ENCODE measurements around the gene C22orf15. TPM values are rescaled to one million over a fixed set of nuclear protein-coding genes. Genes with fewer than 3 reads are reported as not detected.

C22orf15 gene
- total and polyA plus RNA-seq, 2 of the 8 experiments (the other 6 are each of a cell fraction or from before 2014, with no cell fraction given), result 4.2 to 4.9 TPM

DNA sequence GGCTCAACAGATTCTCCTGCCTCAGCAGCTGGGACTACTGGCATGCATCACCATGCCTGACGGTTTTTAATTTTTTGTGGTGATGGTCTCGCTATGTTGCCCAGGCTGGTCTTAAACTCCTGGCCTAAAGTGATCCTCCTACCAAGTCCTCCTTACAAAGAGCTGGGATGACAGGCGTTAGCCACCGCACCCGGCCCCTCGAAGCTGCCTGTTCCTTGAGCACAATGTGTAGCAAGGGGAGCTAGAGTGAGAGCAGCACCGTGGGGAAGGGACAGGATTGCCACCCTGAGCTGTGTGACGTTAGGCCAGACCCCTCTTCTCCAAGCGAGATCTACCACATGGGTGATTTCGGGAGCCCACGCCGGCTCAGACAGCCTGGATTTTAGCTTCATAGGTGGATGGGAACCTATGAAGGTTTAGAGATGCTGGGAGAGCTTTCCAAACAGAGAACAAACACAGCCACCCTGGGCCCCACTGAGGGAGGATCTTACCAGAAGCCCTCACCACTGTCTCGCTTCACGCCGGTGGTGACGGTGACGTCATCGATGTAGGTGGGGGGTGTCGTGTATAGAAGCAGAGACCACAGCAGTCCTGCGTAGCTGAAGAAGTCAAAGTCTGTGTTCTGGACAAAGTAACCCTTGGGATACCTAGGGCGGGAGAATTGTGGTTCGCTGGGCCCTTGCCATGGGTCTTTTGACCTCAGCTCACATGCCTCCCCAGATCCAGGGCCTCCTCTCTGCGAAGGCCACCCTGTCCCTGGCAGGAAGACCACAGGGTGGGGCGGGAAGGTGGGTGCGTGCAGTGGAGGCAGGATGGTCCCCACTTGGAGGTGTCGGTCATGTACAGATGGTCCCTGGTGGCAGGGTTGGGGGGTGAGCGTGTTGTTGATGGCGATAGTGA is 48.8 kb upstream of the C22orf15 start (continued):
- TF ChIP-seq NRF1 (IDR thresholded peaks at IDR 0.05; ENCODE audit: low read depth, low read length) (no peak), GABPA (IDR thresholded peaks at IDR 0.05; ENCODE audit: borderline replicate concordance, insufficient read depth, low read length) (no peak), TAF1 (IDR thresholded peaks at IDR 0.05; ENCODE audit: low read depth, low read length) (no peak), POU5F1 (IDR thresholded peaks at IDR 0.05; ENCODE audit: low read depth, low read length) (no peak), SIN3A (conservative IDR thresholded peaks at IDR 0.05 in 1 of 2, IDR thresholded peaks at IDR 0.05 in 1 of 2; ENCODE audit: low read depth in 1 of 2, low read length in 2 of 2) (no peak), JUND (IDR thresholded peaks at IDR 0.05; ENCODE audit: low read length) (no peak), POLR2A (IDR thresholded peaks at IDR 0.05; ENCODE audit: control extremely low read depth in 1 of 2, low read depth in 2 of 2, low read length in 2 of 2) (no peak), MAFK (IDR thresholded peaks at IDR 0.05; ENCODE audit: low read depth, low read length) (no peak)

Measured in H1 (cell line).